Liver (tissue), 9 donors: ENCODE measurements around the gene TMPRSS6. TPM values are rescaled to one million over a fixed set of nuclear protein-coding genes. Genes with fewer than 3 reads are reported as not detected.

Source experiments
- DNase-seq: peaks from one replicate; pipeline ENCODE4 v3.0.0-alpha.2; 2017; ENCODE audit warnings: low spot score
- H3K27ac ChIP-seq, 2 donors: one replicate each; pipeline ENCODE4 v1.7.0; 2013; ENCODE audit warnings: inconsistent platforms in 2 of 2, low read length in 2 of 2, control low read depth in 1 of 2, low read depth in 1 of 2, mild to moderate bottlenecking in 1 of 2
- H3K27me3 ChIP-seq, 4 donors: one replicate each; pipeline versions ENCODE4 v1.6.1 to v1.7.0; 2013; ENCODE audit warnings: low read length in 3 of 4, inconsistent platforms in 1 of 4, mild to moderate bottlenecking in 1 of 4, moderate library complexity in 1 of 4; ENCODE audit not compliant: control insufficient read depth in 4 of 4, insufficient read depth in 4 of 4
- H3K36me3 ChIP-seq, 4 donors: one replicate each; pipeline versions ENCODE4 v1.6.1 to v1.7.0; 2013; ENCODE audit warnings: low read length in 3 of 4, mild to moderate bottlenecking in 3 of 4, low read depth in 1 of 4, moderate library complexity in 1 of 4; ENCODE audit not compliant: control insufficient read depth in 4 of 4, insufficient read depth in 3 of 4
- H3K4me1 ChIP-seq, 4 donors: one replicate each; pipeline versions ENCODE4 v1.6.1 to v1.7.0; 2013; ENCODE audit warnings: low read length in 3 of 4, mild to moderate bottlenecking in 3 of 4, moderate library complexity in 1 of 4; ENCODE audit not compliant: control insufficient read depth in 4 of 4, insufficient read depth in 4 of 4
- H3K4me3 ChIP-seq, 3 donors: one replicate each; pipeline versions ENCODE4 v1.6.1 to v1.7.0; 2013; ENCODE audit warnings: low read length in 3 of 3, control low read depth in 1 of 3, low read depth in 1 of 3, mild to moderate bottlenecking in 1 of 3
- H3K9ac ChIP-seq, 2 donors: one replicate each; pipeline ENCODE4 v1.7.0; 2013; ENCODE audit warnings: low read length in 2 of 2, mild to moderate bottlenecking in 2 of 2, moderate library complexity in 2 of 2, control low read depth in 1 of 2, low read depth in 1 of 2
- H3K9me3 ChIP-seq, 4 donors: one replicate each; pipeline versions ENCODE4 v1.6.1 to v1.7.0; 2013; ENCODE audit warnings: low read length in 3 of 4; ENCODE audit not compliant: control insufficient read depth in 4 of 4
- EGR1 ChIP-seq, 2 donors: IDR thresholded peaks; 2 replicates each; pipeline ENCODE4 v1.6.1; 2016 to 2018; ENCODE audit warnings: antibody characterized with exemption in 2 of 2, low read depth in 2 of 2
- FOXA1 ChIP-seq: IDR thresholded peaks from 2 replicates; pipeline ENCODE4 v1.6.1; 2016; ENCODE audit warnings: antibody characterized with exemption
- HNF4A ChIP-seq, 2 donors: conservative IDR thresholded peaks; 2 replicates each; pipeline ENCODE4 v1.6.1; 2016; ENCODE audit warnings: antibody characterized with exemption in 2 of 2, mild to moderate bottlenecking in 2 of 2
- HNF4G ChIP-seq: IDR thresholded peaks from 2 replicates; pipeline ENCODE4 v1.6.1; 2016; ENCODE audit warnings: antibody characterized with exemption
- JUND ChIP-seq, 2 donors: IDR thresholded peaks; 2 replicates each; pipeline ENCODE4 v1.6.1; 2016; ENCODE audit warnings: antibody characterized with exemption in 2 of 2
- NR2F2 ChIP-seq: IDR thresholded peaks from 2 replicates; pipeline ENCODE4 v1.6.1; 2016; ENCODE audit warnings: antibody characterized with exemption
- RAD21 ChIP-seq, 2 donors: IDR thresholded peaks; 2 replicates each; pipeline ENCODE4 v1.6.1; 2016; ENCODE audit warnings: antibody characterized with exemption in 2 of 2, mild to moderate bottlenecking in 2 of 2
- RXRA ChIP-seq, 2 donors: IDR thresholded peaks; 2 replicates each; pipeline ENCODE4 v1.6.1; 2017 to 2018; ENCODE audit warnings: antibody characterized with exemption in 2 of 2, mild to moderate bottlenecking in 1 of 2
- SP1 ChIP-seq: IDR thresholded peaks from 2 replicates; pipeline ENCODE4 v1.6.1; 2018; ENCODE audit warnings: antibody characterized with exemption, mild to moderate bottlenecking
- TAF1 ChIP-seq: conservative IDR thresholded peaks from 2 replicates; pipeline ENCODE4 v1.6.1; 2016; ENCODE audit warnings: antibody characterized with exemption, mild to moderate bottlenecking
- YY1 ChIP-seq: IDR thresholded peaks from 2 replicates; pipeline ENCODE4 v1.6.1; 2016; ENCODE audit warnings: antibody characterized with exemption, mild to moderate bottlenecking
- WGBS: extraction: QIAGEN DNeasy Blood & Tissue Kit; methylation state at CpG from one replicate; pipeline ENCODE4 v1.1.7; 2013; 5-methylcytosine and 5-hydroxymethylcytosine counted together
- polyA plus RNA-seq, 2 donors: library from polyadenylated mRNA; stranded (reverse) in 1 of 2; unstranded in 1 of 2; fragments of 200-250 nt in 1 of 2; fragments of >200 nt in 1 of 2; fragmentation: Nextera tagmentation in 1 of 2; extraction: Ambion mirVana in 1 of 2; gene quantifications; one replicate each; pipeline versions ENCODE4 v1.2.1 to v1.2.3, GENCODE V29; 2013 to 2015
- total RNA-seq, 2 donors: library from RNA; depleted of rRNA; stranded (reverse); fragments of >200 nt; gene quantifications; one replicate each; pipeline ENCODE4 v1.2.3, GENCODE V29; 2014
- TF ChIP-seq, protein P1 (sequence below): IDR thresholded peaks from 2 replicates; pipeline ENCODE4 v1.6.1; 2016; ENCODE audit warnings: antibody characterized with exemption
- TF ChIP-seq, protein P2 (sequence below): IDR thresholded peaks from 2 replicates; pipeline ENCODE4 v1.6.1; 2016; ENCODE audit warnings: antibody characterized with exemption, mild to moderate bottlenecking
- TF ChIP-seq, protein P3 (sequence below): IDR thresholded peaks from 2 replicates; pipeline ENCODE4 v1.6.1; 2016; ENCODE audit warnings: antibody characterized with exemption
- donor health status: healthy.
- donor health status: healthy.
- donor health status: healthy.
- donor health status: healthy.
- donor health status: healthy.

TMPRSS6 gene
- total and polyA plus RNA-seq, 4 donors = 12.6 to 47.1 (median 39.9) TPM

DNA sequence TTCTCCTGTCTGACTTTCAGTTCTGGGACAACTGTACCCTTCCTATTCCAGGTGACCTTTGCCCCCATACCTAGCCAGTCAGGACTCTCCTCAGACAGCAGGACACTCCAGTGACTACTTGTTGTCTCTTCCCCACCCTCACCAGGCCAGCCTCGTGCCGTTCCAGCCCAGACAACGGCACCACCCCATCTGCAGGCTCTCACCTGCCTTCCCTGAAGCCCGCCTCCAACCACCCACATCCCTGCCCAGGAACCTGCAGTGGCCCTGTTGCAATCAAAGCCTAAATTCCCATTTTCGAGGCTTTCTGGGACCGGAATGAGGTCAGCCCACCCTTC is 36.5 kb upstream of the TMPRSS6 start:
- 48% methylated on average over 6 of the region's 6 CpGs for WGBS
- Histone ChIP-seq H3K27me3 (no peaks in the 10 kb centered on the region), H3K9ac (no peak overlapping the region), H3K27ac (no peak overlapping the region), H3K36me3 (no peaks in the 10 kb centered on the region), H3K4me1 (peaks cover 4 to 14% (median 6%) of the 10 kb centered on the region in 4 donors), H3K9me3 (no peaks in the 10 kb centered on the region), H3K4me3 (no peak overlapping the region)
- no peak for DNase-seq
- TF ChIP-seq NR2F2 (no peak), HNF4A (conservative IDR thresholded peaks at IDR 0.05) (peak; percentile 38 to 56), SP1 (peak; percentile 40)

DNA sequence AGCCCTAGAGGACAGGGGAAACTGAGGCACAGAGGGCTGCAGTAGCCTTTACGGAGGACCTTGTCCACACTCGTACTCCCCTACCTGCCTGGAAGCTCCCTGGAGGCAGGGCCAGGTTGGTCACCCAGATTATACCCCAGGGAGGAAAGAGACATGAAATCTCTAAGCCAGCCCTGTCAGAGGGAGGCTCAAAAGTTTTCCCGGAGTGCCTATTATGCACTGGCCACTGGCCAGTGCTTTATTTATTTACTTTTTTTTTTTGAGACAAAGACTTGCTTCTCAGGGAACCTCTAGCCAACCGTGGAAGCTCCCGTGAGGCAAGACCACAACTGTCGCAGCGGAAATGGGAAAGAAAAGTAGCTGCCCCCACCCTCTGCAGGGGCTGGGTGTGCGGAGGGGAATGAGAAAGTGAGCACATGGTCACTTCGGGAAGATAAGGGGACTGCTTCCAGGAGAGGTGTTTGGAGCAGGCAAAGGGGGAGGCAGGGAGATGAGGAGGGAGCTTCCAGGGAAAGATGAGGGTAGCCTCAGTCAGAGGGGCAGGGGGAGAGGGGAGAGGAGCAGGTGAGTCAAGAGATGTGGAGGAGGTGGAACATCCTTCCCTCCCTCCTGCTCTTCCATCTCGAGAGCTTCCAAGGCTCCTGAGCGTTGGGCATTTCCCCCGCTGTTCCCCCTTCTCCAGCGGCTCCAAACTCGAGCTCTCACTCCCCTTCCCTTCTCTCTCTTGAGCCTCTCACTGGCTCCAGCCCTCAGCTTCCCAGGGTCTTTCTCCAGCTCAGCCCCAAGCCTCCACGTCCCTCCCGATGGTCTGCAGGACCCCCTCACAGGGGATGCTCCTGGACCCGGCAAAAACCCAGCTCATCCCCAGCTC is 35.9 kb upstream of the TMPRSS6 start:
- H3K4me3 ChIP-seq = no peak overlapping the region
- H3K27ac ChIP-seq = no peak overlapping the region
- no peak overlapping the region for H3K9ac ChIP-seq
- H3K9me3 ChIP-seq = no peaks in the 10 kb centered on the region
- DNase-seq = no peak
- no peak for TF ChIP-seq RAD21 (IDR thresholded peaks at IDR 0.05)
- no peak for TF ChIP-seq HNF4A (conservative IDR thresholded peaks at IDR 0.05)
- no peak for TF ChIP-seq HNF4G
- no peak for TF ChIP-seq EGR1 (IDR thresholded peaks at IDR 0.05; ENCODE audit: low read depth in 2 of 2)
- no peak for TF ChIP-seq JUND (IDR thresholded peaks at IDR 0.05)
- TF ChIP-seq FOXA1 = no peak
- TF ChIP-seq RXRA (IDR thresholded peaks at IDR 0.05) = no peak
- no peak for TF ChIP-seq YY1
- TF ChIP-seq, protein P1, sequence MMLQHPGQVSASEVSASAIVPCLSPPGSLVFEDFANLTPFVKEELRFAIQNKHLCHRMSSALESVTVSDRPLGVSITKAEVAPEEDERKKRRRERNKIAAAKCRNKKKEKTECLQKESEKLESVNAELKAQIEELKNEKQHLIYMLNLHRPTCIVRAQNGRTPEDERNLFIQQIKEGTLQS = no peak
- TF ChIP-seq, protein P2, sequence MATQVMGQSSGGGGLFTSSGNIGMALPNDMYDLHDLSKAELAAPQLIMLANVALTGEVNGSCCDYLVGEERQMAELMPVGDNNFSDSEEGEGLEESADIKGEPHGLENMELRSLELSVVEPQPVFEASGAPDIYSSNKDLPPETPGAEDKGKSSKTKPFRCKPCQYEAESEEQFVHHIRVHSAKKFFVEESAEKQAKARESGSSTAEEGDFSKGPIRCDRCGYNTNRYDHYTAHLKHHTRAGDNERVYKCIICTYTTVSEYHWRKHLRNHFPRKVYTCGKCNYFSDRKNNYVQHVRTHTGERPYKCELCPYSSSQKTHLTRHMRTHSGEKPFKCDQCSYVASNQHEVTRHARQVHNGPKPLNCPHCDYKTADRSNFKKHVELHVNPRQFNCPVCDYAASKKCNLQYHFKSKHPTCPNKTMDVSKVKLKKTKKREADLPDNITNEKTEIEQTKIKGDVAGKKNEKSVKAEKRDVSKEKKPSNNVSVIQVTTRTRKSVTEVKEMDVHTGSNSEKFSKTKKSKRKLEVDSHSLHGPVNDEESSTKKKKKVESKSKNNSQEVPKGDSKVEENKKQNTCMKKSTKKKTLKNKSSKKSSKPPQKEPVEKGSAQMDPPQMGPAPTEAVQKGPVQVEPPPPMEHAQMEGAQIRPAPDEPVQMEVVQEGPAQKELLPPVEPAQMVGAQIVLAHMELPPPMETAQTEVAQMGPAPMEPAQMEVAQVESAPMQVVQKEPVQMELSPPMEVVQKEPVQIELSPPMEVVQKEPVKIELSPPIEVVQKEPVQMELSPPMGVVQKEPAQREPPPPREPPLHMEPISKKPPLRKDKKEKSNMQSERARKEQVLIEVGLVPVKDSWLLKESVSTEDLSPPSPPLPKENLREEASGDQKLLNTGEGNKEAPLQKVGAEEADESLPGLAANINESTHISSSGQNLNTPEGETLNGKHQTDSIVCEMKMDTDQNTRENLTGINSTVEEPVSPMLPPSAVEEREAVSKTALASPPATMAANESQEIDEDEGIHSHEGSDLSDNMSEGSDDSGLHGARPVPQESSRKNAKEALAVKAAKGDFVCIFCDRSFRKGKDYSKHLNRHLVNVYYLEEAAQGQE = no peak
- no peak for TF ChIP-seq TAF1
- H3K4me1 ChIP-seq = peaks cover 4 to 14% (median 6%) of the 10 kb centered on the region in 4 donors
- H3K27me3 ChIP-seq = no peaks in the 10 kb centered on the region
- no peaks in the 10 kb centered on the region for H3K36me3 ChIP-seq
- WGBS = 48% methylated on average over 17 of the region's 17 CpGs

DNA sequence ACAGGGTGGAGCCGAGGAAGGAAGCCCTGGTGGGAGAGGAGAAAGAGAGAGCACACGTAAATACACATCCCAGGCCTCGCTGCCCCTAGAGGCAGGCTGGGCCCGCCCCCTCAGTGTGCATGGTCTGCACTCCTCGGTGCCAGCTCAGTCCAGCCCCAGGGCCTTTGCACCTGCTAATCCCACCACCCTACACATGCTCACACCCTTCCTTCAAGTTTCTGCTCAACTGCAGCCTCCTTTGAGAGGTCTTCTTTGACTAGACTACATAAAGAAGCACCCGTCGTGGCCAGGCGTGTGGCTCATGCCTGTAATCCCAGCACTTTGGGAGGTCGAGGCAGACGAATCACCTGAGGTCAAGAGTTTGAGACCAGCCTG is 34.7 kb upstream of the TMPRSS6 start:
- Histone ChIP-seq H3K27me3 (no peaks in the 10 kb centered on the region), H3K4me1 (peaks cover 4 to 14% (median 6%) of the 10 kb centered on the region in 4 donors), H3K9me3 (no peaks in the 10 kb centered on the region), H3K9ac (no peak overlapping the region), H3K27ac (no peak overlapping the region), H3K4me3 (no peak overlapping the region), H3K36me3 (no peaks in the 10 kb centered on the region)
- DNase-seq = no peak
- TF ChIP-seq, protein P3, sequence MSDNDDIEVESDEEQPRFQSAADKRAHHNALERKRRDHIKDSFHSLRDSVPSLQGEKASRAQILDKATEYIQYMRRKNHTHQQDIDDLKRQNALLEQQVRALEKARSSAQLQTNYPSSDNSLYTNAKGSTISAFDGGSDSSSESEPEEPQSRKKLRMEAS = no peak
- TF ChIP-seq FOXA1 = no peak
- TF ChIP-seq RAD21 (IDR thresholded peaks at IDR 0.05) = no peak
- WGBS = 93% methylated on average over 10 of the region's 10 CpGs
